T47D (cell line): ENCODE data around the gene TAF1D.

Experiments used
- DNase-seq, 2 experiments: peaks; one replicate each; pipeline versions ENCODE4 v3.0.0 to v3.0.0-alpha.2; 2011 to 2012; ENCODE audit warnings: low read depth in 1 of 2, low spot score in 1 of 2
- JUND ChIP-seq: IDR thresholded peaks from 2 replicates; pipeline ENCODE4 v1.6.1; 2012; ENCODE audit warnings: low read depth
- in situ Hi-C: cut with HindIII; loops from 2 replicates; pipeline ENCODE4 v1.10.0; 2016; ENCODE audit warnings: low sequenced_read_pairs, low pct_unique_long_range_greater_than_20kb

Gene TAF1D

GRCh38 chr11:93728792-93729128 is 12.5 kb downstream of the TAF1D start:
- in situ Hi-C loops = no loop called here
- TF ChIP-seq JUND = no peak
- no peak for DNase-seq

- TF ChIP-seq JUND = peak; percentile 8; the same call in 1 of the 2 replicates
- in situ Hi-C loops = no loop called here
- DNase-seq = no peak
Measured at GRCh38 chr11:93727985-93728791, 13.1 kb downstream of the TAF1D start.

GRCh38 chr11:93724089-93724488 is 17.2 kb downstream of the TAF1D start:
- in situ Hi-C loops = no loop called here
- TF ChIP-seq JUND = no peak
- DNase-seq = no peak

GRCh38 chr11:93720522-93720921 is 20.8 kb downstream of the TAF1D start:
- DNase-seq = no peak
- in situ Hi-C loops = no loop called here
- TF ChIP-seq JUND = no peak

- TF ChIP-seq JUND = no peak
- in situ Hi-C loops = no loop called here
- no peak for DNase-seq
Measured at GRCh38 chr11:93719310-93719709, 22.0 kb downstream of the TAF1D start.

GRCh38 chr11:93718057-93718563 is 23.2 kb downstream of the TAF1D start:
- no peak for TF ChIP-seq JUND
- in situ Hi-C loops = no loop called here
- DNase-seq = no peak

GRCh38 chr11:93717501-93717900 is 23.8 kb downstream of the TAF1D start:
- no peak for DNase-seq
- in situ Hi-C loops = no loop called here
- no peak for TF ChIP-seq JUND

- DNase-seq = no peak
- in situ Hi-C loops = no loop called here
Measured at GRCh38 chr11:93715797-93716396, 25.4 kb downstream of the TAF1D start.

GRCh38 chr11:93712678-93713077 is 28.6 kb downstream of the TAF1D start:
- in situ Hi-C loops = no loop called here
- no peak for TF ChIP-seq JUND
- no peak for DNase-seq

More at GRCh38 chr11:93715797-93716396, 25.4 kb downstream of the TAF1D start:
- TF ChIP-seq JUND = no peak

- DNase-seq = no peak
- TF ChIP-seq JUND = no peak
- in situ Hi-C loops = no loop called here
Measured at GRCh38 chr11:93710239-93710638, 31.1 kb downstream of the TAF1D start.

GRCh38 chr11:93704237-93704636 is 37.1 kb downstream of the TAF1D start:
- DNase-seq = peak in 1 of 2 experiments; percentile 19

GRCh38 chr11:93700830-93701229 is 40.5 kb downstream of the TAF1D start:
- no peak for DNase-seq
- in situ Hi-C loops = no loop called here
- no peak for TF ChIP-seq JUND

More at GRCh38 chr11:93704237-93704636, 37.1 kb downstream of the TAF1D start:
- TF ChIP-seq JUND = no peak
- in situ Hi-C loops = no loop called here

GRCh38 chr11:93697611-93698010 is 43.7 kb downstream of the TAF1D start:
- no peak for TF ChIP-seq JUND
- DNase-seq = no peak
- in situ Hi-C loops = no loop called here
